HG03439 (cell line): ENCODE data around the gene NRXN2.
"Not testable (repeated sequence)": the region's sequence is repeated elsewhere in the genome, so short reads cannot be mapped to it uniquely, and the experiment has no call there.

ENCODE experiments used
- ATAC-seq: cut with Tn5 transposase; IDR thresholded peaks from one replicate; pipeline ENCODE4 v1.9.1; 2021; ENCODE audit warnings: mild to moderate bottlenecking, moderate library complexity; ENCODE audit not compliant: unreplicated experiment

NRXN2 gene

DNA sequence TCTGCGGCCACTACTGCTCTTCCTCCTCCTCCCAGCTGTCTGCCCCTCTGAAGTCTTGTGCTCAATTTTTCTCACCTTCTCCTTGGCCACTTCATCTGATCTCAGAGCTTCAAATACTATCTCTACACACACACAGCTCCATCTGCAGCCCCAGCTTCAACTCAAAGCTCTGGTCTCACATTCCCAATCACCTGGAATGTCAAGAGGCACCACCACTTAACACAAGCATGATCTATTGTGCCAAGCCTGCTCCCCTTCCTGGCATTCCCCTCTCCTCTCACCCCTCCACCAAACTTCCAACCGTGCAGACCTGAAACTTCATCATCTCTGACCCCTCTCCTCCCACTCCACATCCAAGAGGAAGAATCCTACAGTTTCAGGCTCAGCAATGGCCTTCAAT is 17.5 kb downstream of the NRXN2 start:
- ATAC-seq = no peak

DNA sequence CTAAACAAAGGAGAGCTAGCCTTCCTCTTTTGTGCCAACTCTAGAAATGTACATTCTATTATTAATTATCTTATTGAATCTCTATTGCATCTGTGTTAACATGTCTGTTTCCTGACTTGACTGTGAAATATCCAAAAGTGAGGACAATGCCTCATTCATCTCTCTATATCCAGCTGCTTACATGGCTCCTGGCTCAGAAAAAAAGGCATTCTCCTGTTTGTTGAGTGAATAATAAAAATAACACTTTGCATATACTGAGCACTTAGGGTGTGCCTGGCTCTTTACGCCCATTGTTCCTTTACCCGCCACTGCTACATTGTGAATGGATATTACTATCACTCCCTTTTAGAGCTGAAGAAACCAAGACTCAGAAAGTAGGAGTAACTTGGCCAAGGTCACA is 19.9 kb downstream of the NRXN2 start:
- ATAC-seq = no peak

DNA sequence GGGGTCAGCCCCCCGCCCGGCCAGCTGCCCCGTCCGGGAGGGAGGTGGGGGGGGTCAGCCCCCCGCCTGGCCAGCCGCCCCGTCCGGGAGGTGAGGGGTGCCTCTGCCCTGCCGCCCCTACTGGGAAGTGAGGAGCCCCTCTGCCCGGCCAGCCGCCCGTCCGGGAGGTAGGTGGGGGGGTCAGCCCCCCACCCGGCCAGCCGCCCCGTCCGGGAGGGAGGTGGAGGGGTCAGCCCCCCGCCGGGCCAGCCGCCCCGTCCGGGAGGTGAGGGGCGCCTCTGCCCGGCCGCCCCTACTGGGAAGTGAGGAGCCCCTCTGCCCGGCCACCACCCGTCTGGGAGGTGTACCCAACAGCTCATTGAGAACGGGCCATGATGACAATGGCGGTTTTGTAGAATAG is 21.0 kb downstream of the NRXN2 start:
- not testable (repeated sequence) for ATAC-seq

DNA sequence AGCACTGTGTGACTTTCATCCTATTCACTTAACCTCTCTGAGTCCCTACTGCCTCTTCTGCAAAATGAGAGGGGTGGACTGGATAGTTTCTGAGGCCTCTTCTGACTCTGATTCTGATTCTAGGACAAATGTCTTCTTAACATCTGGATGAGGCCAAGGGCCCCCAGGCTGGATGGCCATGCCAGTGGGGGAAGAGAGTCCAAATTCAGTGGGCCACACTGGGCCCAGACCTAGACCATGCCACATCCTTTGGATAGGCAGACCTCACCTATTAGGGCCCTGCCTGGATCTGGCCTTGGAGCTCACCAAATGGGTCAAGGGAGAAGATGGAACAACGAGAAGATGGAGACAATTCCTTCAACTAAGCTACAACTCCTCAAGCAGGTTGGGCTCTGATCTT is 24.6 kb downstream of the NRXN2 start:
- no peak for ATAC-seq

DNA sequence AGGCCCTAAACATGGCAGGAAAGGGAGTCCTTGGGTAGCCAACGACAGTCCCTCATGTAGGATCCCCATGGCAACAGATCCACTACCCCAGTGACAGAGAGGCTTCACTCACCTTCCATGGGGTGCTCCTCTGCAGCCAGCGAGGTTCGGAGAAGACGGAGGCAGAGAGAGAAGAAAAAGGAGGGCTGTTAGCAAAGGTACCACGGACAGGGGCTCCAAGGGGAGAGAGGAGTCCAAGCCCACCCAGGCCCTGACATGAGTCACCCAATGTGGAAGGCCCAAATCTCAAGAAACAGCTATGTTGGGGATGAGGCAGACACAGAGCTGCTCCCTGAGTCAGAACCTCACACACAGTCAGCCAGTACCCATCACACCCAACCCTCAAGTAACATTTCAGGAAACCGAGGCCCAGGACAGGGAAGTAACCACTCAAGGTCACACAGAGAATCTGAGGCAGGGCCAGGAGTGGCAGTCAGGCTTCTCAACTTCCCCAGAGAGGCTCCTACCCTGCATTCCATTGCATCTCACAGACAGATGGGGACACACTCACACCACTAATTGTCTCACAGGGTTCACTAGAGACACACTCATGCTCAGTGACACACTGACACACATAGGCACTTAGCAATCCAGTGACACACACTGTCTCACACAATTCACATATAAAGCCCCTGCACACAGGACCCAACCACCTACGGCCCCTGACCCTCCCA is 25.2 kb downstream of the NRXN2 start:
- no peak for ATAC-seq

DNA sequence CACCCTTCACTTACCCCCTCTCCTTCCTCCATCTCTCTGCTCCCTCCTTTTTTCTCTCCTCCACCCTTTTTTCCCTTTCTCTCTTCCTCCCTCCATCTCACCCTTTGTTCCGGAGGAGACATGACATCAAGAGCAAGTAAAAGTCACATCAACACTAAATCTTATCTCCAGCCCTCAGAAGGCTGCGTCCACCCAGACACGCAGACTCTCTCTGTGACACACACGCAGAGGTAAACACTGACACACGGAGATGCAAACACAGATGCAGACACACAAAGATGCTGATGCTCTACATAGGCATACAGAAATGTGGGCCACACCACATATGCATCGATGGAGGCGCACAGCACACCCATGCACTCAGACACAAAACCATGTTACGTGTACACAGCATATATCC is 27.0 kb downstream of the NRXN2 start:
- no peak for ATAC-seq

DNA sequence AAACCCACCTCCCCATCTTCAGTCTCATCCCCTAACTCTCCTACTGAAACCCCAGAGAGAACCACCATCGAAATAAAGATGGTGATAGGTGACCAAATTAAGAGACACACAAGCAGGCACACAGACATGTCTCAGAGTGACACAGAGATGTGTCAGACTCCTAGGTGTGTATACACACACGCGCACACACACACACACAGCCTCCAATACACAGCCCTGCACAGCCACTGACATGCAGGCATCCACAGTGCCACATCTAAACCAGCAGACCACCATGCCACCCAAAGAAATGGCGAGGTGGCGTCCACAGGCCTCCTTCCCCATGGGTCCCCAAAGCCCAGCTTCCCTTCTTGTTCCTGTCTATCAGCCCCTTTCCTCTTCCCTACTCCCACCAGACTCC is 27.4 kb downstream of the NRXN2 start:
- no peak for ATAC-seq

DNA sequence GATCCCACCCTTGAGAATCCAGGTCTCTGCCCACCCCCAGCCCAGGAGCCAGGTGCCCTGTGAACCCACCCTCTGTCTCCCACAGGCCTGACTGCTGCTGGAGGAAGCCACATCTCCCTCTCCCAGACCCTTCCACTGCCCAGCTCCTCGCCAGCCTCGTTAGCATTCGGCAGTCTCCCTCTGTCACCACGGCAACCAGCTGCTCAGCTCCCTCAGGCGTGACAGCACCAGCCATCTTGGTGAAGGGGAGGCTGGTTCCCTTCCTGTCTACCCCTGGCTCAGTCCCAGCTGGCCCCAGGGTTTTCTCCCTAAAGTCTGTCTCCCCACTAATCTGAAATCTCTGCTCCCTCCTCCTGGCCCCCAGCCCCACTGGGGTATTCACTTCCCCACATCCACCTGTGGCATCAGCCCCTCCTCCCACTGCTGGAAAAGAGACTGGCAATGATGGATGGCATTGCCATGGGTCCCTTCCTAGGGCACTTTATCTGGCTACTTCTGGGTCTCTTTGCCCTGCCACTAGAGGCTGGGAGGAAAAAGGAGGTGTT is 28.1 kb downstream of the NRXN2 start:
- ATAC-seq = no peak

DNA sequence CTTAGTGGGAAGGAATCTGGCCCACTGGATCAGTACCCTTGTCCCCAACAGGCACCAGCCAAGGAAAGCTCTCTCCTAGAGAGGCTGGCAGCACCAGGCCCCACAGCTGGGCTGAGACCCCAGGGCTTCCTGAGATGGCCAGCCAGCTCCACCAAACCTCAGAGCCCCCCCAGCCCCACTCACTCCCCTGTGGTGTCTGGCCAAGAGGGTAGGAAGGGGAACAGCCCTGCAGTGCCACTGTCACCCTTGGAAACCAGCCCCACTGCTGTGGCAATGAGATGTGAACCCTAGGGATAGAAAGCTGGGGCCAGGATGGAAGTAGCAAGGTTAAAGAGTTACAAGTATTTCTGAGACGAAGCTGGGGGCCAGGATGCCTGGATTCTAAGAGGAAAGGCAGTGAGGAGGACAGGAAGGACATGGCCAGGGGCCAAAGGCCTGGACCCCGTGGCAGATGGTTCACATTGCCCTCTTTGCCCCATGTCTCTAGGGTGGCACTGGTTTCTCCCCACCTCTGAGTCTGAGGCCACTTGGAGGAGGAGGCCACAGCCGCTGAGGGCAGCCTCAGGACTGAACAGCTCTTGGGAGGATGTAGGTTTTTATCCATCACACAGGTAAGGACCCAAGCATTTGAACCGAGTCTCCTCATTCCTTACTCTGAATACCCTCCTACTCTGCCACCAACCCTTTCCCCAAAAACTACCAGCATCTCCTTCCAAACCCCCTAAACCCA is 28.8 kb downstream of the NRXN2 start:
- no peak for ATAC-seq

DNA sequence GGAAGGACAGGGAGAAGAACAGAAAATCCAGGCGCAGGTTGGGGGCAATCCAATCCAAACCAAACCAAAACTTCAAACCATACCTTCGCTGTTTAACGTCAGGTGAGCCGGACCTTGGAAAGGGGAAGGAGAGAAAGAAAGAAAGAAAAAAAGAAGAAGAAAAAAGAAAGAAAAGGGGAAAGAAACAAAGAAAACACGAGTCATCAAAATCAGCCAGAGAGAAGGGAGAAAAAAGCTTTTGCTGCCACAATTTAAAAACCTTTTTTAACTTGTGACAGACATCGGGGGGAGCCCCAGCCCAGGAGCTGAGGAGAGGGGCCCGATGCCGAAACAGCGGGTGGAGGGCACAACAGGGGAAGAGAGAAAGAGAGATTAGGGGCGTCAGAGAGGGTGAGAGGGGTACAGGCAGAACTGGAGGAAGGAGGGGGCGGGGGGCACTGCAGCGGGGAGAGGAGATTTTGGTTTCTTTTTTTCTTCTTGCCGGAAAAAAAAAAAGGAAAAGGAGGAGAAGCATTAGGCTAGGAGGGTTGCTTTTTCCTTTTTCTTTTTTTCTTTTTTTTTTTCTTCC is 30.1 kb downstream of the NRXN2 start:
- no peak for ATAC-seq

DNA sequence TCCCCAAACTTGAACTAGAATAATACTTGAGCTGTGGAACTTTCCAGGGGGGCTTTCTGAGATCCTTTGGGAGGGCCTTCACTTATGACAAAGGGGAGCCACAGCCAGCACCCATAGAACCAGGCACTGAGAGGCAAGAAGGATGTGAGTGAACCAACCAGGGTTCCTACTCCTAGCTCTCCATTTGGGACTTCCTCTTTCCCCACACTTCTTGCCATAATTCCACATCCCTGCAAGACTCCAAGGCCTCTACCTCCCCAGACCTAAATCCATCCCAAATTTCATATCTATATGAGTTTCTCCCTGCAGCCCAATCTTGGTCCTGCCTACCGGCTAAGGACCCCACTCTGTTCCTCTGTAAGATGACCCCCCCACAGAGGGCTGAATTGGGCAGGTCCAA is 31.5 kb downstream of the NRXN2 start:
- no peak for ATAC-seq

DNA sequence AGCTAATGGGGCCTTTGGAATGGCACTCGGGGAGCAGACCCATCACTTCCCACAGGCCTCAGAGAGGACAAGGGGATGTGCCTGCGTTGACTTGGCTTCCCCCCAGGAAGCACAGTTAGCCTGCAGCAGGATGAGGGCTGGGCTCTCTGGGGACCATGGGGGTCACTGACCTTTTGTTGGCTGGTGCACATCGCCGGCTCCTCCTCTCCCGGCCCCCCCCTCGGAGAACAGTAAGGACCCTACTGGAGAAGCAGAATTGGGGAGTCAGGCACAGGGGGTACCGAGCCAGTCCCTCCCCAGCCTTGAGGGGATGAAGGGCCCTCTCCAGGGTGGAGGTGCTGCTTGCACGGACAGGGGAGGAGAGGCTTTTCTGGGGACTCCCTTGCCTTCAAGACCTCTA is 32.8 kb downstream of the NRXN2 start:
- ATAC-seq = no peak

DNA sequence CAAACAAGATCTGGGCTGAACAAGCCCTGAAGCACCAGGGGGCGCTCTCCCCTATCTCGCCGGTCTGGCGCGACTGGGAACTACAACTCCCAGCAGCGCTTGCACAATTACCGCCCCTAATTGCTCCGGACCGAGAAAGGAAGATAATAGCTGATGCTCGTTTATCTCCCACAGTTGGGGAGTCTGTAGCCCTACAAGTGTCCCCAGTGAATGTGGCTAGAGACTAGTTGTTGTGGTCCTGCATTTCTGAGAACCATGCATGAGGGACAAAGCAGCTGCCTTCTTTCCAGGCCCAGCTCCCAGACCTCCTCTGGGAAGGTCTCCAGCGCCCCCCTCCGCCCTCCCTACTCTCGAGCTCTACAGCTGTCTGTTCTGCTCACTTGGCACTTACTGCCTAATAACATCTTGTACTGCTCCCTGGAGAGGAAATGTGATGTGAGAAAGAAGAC is 34.4 kb downstream of the NRXN2 start:
- no peak for ATAC-seq

DNA sequence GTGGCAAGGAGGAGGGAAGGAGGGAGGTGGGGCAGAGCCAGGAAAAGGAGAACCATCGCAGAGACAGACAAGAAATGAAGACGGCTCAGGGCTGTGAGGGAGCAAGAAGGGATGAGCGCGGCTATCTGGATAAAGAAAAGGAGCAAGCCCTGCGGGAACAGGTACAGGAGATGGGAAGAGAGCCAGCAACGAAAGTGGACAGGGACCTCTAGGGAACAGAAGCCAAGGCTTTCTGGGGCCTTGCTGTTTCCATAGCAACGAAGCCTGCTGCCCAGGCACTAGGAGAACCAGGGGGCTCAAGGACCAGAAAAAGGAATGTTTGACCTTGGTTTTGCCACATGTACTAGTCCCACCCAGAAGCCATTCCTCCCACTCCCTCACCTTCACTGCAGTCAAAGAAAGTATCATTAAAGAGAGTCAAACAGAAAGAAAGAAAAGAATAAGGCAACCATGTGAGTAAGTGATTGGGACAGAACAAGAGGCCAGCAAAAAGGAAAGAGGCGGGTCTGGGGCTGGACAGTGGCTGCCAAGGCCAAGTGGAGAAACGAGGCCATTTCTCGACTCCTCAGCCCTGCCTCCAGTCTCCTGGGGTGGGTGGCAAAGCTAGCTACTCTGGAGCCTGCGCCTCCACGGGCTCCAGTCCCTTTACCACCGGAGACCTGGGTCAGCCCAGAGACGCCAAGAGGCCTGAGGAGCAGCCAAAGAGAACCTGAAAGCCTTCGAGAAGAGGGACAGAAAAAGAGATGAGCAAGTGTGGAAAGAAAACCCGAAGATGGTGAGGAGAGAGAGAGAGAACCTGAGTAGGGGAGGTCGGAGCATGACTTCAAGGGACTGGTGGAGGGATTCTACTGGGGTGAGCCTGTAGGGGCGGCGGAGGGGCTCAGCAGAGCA is 35.1 kb downstream of the NRXN2 start:
- ATAC-seq = no peak

DNA sequence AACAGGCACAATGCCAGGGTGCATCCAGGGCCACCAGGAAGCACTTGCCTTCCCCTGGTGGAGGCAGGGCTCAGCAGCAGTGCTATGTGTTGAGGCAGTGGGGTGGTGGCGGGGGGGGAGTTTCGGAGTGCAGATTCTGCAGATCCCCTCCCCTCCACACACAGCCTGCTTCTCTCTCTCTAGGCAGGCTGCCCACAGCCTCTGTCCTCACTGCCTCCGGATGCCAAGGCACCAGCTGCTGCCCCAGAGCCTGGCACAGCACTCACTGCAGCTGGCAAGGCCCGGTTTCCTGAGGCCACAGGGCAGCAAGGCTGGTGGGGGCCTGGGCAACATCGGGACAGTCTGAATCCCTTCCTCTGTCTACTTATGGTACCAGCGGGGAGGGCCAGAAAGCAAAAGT is 35.8 kb downstream of the NRXN2 start:
- ATAC-seq = no peak

DNA sequence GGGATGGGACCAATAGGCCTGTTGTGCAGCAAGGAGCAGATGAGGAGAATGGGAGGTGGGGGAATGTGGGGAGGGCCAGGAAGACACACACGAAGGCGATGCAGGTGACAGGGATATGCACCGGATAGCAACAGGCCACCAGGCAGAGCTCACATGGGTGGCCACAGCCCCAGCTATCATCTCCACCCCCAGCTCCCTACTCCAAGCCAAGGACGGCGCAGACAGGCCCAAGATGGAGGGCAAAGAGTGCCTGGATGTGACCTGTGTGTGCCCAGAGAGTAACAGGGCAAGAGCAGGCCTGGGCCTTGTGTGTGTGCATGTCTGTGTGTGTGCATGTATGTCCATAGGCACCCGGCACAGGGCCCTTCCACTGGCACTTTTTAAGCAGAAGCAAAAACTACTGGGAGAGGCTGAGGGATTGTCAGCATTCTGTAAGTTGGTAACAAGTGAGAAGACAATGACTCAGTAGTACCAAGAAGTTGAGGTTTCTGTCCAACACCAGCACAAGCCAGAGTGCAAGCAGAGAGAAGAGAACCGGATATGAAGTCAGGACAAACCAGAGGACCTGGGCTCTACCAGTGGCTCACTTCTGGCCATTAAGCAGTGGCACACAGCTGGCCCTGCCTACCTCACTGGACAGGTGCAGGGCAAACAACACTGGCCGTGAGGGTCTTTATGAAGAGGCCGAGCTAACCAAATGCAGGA is 36.4 kb downstream of the NRXN2 start:
- no peak for ATAC-seq

DNA sequence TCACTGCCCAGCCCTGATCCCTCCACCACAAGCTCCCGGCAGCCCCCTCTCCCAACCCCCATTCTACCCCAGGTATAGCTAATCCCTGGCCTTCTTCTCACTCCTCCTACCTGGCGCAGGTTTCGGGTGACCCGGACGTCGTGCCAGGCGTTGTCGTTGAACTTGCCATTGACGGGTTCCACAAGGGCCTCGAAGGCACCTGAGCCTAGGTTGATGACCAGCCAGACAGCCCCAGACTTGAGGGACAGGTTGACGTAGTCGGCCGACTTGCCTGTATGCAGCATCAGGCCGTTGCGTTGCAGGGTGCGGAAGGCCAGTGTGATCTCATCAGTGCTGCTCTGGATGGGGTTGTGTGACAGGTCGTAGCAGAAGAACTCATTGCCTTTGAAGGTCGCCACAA is 37.5 kb downstream of the NRXN2 start:
- ATAC-seq = no peak

DNA sequence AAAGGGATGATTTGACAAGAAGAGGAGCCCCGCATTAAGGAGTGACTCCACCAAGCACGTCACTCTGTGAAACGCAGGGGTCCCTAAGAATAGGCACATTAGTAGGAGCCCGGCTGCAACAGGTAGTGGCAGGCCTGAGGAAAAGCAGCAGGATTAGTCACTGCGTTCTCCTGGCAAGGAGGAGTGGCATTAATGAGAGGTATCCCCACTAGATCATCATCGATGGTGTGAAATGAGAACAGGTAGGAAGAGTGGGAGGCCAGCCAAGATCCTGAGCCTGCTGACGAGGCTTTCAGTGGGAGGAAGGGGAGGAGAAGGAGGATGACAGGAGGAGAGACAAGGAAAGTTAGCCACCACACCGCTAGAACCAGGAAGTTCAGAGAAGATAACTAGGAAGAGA is 38.6 kb downstream of the NRXN2 start:
- ATAC-seq = no peak

DNA sequence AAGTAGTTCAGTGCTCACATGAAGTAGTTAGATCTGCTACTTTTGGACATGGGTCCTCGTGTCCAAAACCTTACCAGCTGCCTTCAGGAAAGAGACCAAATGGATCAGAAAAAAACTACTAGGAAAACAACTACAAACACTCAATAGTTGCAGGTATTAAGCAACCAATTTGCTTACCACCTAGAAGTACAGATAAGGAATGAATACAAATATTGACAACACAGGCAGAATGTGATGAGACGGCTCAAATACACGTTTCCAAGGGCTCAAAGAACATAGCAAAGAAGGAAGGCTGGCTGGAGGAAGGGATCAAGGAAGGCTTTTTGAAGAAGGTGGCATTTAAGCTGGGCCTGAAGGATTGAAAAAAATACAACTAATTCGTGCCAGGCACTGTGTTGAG is 41.8 kb downstream of the NRXN2 start:
- no peak for ATAC-seq

DNA sequence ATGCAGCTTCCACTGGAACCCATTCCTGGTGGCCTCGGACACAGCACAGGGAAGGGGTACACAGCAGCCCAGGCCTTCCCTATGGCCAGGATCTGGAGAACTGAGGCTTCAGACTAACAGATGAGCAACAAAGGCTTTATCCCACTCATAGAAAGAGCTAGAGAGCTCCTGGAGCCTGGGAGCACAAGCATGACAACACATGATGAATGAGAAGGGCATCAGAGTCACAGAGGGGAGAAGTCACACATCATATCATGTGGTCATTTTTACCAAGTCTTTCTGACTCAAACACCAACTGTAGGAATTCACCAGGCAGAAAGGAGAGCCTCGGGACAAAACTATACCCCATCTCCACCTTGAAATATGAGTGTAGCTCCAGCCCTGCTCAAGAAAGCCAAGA is 43.2 kb downstream of the NRXN2 start:
- ATAC-seq = no peak
